Activated CD4-positive, alpha-beta T cell treated with anti-CD3 and anti-CD28 coated beads for 24 hours (primary cell): Measurements from ENCODE around the gene SLC39A13.

Source experiments
- DNase-seq, 2 donors: peaks; one replicate each; pipeline ENCODE4 v3.0.0-alpha.2; 2020; ENCODE audit warnings: low read depth in 2 of 2

Gene SLC39A13

DNA sequence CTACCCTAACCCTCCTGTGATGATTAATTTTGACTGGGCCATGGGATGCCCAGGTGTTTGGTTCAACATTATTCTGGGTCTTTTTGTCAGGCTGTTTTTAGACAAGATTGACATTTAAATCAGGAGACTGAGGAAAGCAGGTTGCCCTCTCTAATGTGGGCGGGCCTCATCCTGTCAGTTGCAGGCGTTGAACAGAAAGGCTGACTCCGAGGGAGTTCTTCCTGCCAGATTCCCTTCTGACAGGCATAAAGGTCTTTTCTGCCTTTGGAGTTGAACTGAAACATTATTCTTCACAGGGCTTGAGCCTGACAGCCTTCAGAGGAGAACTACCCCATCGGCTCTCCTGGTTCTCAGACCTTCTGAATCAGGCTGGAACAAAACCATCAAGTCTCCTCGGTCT is 22.1 kb downstream of the SLC39A13 start:
- DNase-seq = no peak

GRCh38 chr11:47431356-47432083 is 23.1 kb downstream of the SLC39A13 start:
- DNase-seq = no peak

DNA sequence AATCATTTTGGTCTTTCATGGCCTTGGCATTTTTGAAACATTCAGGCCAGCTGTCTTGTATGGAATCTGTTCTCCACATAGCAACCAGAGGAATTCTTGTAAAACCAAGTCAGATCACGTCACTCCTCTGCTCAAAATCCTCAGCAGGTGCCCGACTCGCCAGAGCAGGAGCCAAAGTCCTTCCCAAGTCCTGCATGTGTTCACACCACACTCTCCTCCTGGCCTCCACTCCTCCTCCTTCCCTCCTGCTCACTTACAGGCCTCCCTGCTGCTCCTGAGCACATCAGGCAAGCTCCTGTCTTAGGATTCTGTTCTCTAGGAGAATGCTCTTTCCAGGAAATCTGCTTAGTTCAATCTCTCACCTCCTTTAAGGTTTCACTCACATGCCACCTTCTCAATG is 24.8 kb downstream of the SLC39A13 start:
- no peak for DNase-seq

DNA sequence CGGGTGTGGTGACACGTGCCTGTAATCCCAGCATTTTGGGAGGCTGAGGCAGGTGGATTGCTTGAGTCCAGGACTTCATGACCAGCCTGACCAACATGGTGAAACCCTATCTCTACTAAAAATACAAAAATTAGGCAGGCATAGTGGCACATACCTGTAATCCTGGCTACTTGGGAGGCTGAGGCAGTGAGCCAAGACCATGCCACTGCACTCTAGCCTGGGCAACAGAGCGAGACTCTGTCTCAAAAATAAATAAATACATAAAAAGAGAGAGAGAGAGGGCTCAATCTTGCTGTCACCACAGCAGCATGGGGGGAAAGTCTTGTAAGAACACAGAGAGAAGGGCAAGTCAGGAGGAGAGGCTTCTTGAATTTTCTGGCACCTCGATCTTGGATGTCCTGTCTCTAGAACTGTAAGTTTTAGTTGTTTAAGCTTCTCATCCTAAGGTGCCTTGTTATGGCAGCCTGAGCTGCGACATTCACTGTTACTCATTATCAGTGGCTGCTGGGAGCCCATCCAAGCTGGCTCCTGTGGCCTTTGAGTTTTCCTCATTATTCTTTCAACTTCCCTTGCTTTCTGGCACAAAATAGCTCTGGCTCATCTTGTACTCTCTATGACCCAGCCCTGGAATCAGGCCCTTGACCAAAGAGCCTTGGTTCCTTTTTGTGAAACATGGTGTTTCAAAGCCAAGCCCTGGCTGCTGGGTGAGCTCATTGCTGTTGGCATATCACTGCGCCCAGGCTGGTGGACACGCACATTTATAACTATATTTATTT is 25.8 kb downstream of the SLC39A13 start:
- DNase-seq = no peak

- no peak for DNase-seq
These were observed 27.3 kb downstream of the SLC39A13 start for GRCh38 chr11:47435687-47436086.

GRCh38 chr11:47436726-47437125 is 28.3 kb downstream of the SLC39A13 start:
- no peak for DNase-seq

GRCh38 chr11:47437218-47437745 is 28.9 kb downstream of the SLC39A13 start:
- no peak for DNase-seq

GRCh38 chr11:47437746-47438418 is 29.5 kb downstream of the SLC39A13 start:
- DNase-seq = no peak

GRCh38 chr11:47438721-47439120 is 30.3 kb downstream of the SLC39A13 start:
- no peak for DNase-seq

DNA sequence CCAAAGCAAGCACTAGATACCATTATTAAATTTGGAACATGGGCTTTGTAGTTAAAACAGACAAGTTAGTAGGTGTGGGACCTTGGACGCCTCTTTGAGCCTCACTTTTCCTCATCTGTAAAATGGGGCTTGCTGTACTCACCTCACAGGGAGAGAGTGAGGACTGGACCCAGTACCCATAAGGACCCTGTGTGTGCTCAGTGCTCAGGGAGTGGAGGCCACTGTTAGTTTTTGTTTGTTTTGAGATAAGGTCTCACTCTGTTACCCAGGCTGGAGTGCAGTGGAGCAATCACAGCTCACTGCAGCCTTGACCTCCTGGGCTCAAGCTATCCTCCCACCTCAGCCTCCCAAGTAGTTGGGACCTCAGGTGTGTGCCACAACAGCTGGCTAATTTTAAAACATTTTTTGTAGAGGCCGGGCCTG is 31.7 kb downstream of the SLC39A13 start:
- no peak for DNase-seq

DNA sequence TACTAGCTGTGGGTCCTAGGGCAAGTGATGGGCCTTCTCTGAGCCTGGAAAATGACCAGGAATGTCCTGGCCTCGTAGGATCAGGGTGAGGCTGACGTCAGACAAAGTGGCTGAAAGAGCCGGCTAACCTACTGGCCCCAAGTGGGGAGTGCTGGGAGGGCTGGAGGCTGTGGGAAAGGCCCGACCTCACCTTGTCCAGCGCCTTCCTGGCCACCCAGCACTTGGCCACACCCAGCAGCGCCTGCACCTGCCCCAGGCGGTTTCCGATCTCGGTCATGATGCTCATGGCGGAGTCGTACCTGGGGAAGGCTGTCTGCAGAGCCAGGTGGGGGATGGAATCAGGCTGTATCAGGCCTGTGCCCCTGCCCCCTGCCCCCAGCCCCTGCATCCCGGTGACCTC is 33.0 kb downstream of the SLC39A13 start:
- no peak for DNase-seq

- DNase-seq = no peak
These were observed 34.1 kb downstream of the SLC39A13 start for GRCh38 chr11:47442514-47442913.

DNA sequence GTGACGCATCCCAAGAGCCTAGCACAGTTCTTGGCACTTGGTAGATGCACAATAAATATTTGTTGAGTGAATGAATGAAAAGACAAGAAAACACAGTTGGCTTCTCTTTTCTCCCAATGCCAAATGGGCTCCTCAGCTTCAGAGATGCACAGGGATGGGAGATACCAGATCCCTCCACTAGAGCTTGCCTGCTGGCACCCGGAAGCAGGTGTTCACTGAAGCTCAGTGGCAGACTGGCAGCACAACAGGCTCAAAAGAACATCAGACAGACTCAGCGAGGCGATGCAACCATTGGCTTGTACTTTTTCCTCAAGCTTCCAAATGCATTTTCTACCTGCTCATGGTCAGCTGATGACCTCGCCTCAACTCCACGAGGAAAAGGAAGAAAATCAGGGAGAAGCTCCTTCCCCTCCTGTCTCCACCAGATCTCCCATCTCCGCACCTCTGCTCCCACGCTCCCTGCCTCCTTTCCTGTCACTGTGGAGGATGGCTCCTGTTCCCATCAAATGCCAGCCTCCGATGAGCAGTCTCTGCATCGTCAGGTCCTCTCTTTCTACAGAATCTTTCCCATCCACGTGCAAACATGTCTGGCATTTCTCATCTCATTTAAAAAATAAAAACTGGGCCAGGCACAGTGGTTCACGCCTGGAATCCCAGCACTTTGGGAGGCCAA is 34.8 kb downstream of the SLC39A13 start:
- no peak for DNase-seq

DNA sequence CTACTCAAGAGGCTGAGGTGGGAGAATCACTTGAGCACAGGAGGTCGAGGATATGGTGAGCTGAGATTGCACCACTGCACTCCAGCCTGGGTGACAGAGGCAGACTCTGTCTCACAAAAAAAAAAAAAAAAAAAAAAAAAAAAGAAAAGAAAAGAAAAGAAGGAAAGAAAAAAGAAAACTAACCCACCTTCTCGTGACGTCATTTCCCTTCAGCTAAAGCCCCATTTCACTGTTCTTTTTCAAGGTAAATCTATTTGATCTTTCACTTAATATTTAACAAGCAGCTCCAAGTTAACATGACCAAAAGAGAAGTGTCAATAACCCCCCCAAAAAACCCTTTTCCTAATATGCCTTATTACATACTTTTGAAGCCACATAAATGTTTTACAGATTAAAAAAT is 35.4 kb downstream of the SLC39A13 start:
- DNase-seq = no peak

- DNase-seq = no peak
These were observed 37.5 kb downstream of the SLC39A13 start for GRCh38 chr11:47445840-47446239.

- no peak for DNase-seq
These were observed 38.4 kb downstream of the SLC39A13 start for GRCh38 chr11:47446833-47447232.

DNA sequence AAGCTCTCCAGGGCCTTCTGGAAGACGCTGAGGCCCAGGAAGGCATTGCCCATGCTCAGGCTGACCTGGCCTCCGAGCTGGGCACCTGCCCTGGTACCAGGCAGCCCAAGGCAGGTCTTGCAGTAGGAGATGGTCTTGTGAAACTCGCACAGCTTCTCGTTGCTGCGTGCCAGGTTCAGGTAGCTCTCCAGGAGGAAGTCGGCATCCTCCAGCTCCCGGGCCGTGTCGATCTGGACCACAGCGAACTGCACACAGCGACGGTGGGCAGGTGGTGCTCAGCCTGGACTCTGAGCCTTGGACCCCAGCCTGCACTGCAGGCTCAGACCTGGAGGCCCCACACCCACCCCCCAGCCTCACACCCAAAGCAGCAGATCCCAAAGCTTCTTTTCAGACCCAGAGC is 39.5 kb downstream of the SLC39A13 start:
- no peak for DNase-seq

- DNase-seq = no peak
These were observed 40.4 kb downstream of the SLC39A13 start, which contains the start of gene RAPSN for GRCh38 chr11:47448566-47449427. TSS of gene RAPSN (minus strand) at chr11:47449136. CDS start at chr11:47448964, 172 bp downstream.

GRCh38 chr11:47449541-47449940 is 41.2 kb downstream of the SLC39A13 start:
- no peak for DNase-seq

DNA sequence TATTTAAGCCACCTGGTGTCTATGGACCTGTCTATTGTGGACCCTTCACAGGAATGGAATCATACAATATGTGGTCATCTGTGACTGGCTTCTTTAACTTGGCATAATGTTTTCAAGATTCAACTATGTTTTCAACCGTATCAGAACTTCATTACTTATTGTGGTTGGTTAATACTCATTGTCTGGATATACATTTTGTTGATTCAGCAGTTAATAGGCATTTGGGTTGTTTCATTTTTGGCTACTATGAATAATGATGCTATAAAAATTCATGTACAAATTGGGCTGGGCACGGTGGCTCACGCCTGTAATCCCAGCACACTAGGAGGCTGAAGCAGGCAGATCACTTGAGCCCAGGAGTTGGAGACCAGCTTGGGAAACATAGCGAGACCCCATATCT is 43.0 kb downstream of the SLC39A13 start:
- no peak for DNase-seq

DNA sequence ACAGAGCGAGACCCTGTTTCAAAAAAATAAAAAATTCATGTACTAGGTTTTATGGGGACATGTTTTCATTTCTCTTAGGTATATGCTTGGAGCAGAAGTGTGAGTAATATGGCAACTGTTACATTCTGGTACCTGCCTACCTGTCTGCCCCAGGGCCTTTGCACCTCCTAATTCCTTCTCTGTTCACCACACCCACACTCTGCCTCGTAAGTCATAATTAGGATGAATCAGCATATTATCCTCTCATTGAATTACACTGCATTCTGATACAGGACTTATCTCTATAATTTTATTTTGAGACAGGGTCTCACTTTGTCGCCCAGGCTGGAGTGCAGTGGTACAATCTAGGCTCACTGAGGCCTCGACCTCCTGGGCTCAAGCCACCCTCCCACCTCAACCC is 43.6 kb downstream of the SLC39A13 start:
- DNase-seq = no peak
